Stimulated activated CD4-positive, alpha-beta T cell treated with anti-CD3 and anti-CD28 coated beads, Interleukin-1b, Interleukin-23, amount 100 ng/mL, for 1 hour (primary cell): ENCODE measurements around the gene CPSF4L.
"Not testable (repeated sequence)": the region's sequence is repeated elsewhere in the genome, so short reads cannot be mapped to it uniquely, and the experiment has no call there.

Experiments
- DNase-seq, 2 donors: peaks; one replicate each; pipeline ENCODE4 v3.0.0-alpha.2; 2020; ENCODE audit warnings: low read depth in 2 of 2

The CPSF4L gene, protein sequence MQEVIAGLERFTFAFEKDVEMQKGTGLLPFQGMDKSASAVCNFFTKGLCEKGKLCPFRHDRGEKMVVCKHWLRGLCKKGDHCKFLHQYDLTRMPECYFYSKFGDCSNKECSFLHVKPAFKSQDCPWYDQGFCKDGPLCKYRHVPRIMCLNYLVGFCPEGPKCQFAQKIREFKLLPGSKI

DNA sequence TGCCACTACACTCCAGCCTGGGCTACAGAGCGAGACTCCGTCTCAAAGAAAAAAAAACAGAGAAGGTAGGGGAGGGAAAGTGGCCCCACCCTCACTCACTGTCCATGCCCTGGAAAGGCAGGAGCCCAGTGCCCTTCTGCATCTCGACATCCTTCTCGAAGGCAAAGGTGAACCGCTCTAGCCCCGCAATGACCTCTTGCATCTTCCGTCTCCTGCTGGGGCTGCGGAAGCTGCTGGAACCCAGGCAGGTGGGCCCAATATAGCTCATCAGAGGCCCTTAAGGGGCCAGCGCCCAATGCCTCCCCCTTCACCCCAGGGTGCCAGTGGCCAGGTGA is at the start of gene CPSF4L:
Gene CPSF4L (minus strand): TSS at position 264 of the 335 bp plus-strand sequence. CDS start 62 bp downstream, at position 202.
- no peak for DNase-seq

GRCh38 chr17:73311428-73311780 is 49.7 kb upstream of the CPSF4L start:
- DNase-seq, result no peak

DNA sequence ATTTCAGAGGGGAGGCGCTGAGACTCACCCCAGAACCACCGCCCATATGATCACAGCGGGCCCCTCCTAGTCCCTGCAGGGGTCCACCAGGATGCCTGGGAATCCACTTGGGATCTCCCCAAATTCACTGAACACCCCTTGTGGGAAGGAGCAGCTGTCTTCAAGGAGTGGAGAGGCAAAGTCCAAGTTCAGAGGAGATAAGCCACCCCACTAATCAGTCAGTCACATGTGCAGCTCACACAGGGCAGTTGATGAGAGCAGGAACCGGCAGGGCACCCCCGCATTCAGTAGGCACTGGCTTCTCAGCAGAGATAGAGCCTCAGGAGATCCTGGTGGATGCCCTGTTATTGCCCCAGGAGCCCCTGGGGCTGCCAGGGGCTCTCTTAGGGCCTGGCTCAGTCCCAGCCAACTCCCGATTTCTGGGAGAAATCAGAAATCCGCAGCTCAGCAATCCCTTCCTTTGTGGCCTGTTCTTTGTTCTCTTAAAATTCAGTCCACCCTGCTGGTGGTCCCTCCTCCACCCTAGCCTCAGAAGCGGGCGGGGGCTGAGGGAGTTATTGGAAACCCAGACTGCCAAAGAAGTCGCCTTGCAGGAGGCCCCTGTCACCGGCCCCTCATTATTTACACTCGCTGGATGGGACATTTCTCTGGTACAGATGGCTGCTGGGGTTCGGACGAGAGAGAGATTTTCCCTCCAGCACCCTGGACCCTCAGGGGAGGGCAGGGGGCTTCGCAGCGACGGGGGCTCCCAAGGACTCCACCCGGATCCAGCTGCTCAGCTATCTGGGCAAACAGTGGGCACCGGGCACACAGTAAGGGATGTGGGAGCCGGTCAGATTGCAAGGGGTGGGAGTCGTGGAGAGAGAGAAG is 48.3 kb upstream of the CPSF4L start:
- no peak for DNase-seq

- DNase-seq, result not testable (repeated sequence)
Observed at GRCh38 chr17:73308959-73309358, 47.3 kb upstream of the CPSF4L start.

DNA sequence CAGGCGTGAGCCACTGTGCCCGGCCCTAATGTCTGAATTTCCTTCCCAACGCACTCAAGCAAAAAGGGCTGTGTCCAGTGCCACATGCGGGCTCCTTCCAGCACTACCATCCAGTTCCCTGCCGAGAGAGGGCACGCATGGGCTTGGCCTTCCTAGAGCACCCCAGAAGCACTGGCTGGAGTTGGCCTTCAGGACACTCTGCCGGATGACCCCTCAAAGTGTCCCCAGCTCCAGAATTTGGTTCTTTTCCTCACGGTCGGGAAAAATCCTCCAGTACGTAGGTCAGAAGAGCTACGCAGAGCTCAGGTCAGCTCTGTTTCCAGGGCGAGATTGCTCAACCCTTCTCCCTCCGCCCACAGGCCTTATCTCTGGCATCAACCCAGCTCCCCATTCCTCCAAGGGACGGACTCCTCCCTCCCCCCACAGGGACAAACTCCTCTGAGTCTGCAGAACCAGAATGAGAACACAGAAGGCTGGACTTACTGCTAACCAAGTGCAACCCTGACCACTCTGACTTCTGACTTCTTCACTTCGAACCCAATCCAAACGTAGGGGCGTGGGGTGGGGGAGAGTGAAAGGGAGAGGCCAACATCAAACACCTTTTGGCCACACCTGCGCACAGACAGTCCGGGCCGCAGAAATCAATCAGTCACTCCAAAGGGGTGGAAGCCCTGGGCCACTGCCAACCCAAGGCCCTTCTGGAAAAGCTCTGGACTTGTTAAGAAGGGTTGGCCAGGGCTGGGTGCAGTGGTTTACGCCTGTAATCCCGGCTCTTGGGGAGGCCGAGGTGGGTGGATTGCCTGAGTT is 46.5 kb upstream of the CPSF4L start:
- no peak for DNase-seq

DNA sequence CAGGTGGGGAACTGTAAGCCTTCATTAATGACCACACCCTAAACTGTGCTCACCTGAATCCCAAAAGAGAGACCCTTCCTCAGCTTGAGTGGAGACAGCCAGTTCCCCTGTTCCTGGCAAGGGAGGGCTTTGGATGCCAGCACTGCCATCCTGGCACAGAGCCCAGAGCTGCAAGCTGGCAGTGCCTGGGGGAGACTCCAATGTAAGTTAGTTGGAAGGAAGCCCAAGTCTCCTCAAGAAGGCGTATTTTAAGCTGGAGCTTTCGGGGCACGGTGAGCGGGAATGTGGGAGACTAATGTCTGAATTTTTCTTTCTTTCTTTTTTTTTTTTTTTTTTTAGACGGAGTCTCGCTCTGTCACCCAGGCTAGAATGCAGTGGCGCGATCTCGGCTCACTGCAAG is 45.5 kb upstream of the CPSF4L start:
- DNase-seq, result no peak

DNA sequence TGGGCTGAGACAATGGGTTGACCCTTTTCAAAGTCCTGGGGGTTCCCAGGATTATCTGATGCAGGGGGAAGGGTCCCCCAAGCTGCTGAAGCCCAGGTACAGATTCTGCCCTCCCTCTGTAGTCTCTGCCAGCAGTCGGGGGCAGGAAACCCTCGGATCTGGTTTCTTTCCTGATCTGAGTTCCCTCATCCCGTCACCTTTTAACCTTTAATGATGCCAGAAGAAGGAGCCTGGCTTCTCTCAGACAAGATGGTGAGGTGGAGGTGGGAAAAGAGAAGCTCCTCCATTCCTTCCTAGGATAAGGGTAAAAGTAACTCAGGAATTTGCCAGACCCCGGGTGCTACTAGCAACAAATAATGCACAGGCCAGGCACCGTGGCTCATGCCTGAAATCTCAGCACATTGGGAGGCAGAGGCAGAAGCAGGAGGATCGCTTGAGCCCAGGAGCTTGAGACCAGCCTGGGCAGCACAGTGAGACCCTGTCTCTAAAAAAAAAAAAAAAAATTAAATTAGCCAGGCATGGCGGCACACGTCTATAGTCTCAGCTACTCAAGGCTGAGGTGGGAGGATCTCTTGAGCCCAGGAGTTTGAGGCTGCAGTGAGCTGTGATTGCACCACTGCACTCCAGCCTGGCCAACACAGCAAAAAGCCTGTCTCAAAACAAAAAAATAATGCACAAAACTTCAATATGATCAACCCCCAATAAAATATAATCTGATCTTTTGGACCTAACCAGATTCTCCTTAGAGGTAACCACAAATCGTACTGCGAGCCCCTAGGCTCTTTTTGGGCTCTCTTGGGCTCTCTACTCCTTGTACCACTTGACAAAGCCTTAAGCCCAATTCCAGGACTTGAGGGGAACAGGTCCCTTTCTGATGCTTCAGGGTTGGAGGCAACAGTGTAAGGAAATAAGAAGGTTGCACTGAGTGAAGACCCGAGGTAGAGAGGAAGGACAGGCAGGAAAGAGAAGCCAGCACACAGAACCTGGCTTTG is 44.5 kb upstream of the CPSF4L start:
- no peak for DNase-seq

DNA sequence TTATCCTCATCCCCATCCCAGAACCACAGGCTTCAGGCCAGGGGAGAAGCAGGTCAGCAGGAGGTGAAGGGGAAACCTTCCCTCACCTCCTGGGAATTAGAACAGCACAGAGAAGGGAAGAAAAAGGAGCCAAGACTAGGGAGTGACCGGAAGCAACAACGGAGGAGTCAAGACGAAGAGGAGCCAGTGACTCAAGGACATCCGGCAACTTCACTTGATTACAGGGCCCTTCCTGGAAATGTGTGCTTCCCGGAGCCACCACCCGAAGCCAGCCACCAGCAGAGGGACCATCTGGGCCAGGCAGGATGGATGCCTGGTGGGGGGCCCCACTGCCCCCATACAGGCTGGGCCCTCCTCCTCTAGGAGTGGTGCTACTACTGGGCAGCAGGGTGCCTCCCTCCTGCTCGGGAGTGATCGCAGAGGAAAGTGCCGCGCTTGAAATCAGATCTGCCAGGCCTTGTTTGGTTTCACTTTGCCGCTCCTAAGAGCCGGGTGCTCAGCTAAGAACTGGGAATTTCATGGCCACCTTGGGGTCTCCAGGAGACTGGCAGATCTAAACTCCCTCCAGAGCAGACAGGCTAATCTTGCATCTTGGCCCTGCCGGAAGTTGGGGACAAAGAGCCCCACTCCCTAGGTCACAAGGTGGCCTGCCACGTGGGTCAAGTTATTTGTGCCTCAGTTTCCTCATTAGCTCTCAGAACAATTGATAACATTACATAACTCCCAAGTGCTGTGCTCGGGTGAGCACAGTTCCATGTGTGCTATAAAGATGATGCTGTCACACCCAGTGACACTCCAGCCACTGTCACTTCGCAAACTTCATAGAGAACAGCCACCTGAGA is 43.5 kb upstream of the CPSF4L start:
- DNase-seq, result no peak

GRCh38 chr17:73304438-73304837 is 42.8 kb upstream of the CPSF4L start:
- no peak for DNase-seq

DNA sequence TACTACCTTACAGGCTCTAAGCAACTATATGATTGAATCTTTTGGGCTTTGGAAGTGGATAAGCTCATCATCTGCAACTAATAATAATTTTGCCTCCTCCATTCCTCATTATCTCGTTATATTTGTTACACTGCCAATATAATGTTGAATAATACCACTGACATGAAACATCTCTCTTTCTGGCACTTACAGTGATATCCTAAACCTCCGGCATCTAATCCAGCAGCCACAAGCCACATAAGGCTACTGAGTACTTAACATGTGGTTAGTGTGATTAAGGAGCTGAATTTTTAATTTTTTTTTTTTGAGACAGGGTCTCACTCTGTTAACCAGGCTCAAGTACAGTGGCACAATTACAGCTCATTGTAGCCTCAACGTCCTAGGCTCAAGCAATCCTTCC is 40.5 kb upstream of the CPSF4L start:
- DNase-seq, result no peak

- no peak for DNase-seq
Observed at GRCh38 chr17:73301369-73301768, 39.7 kb upstream of the CPSF4L start.

DNA sequence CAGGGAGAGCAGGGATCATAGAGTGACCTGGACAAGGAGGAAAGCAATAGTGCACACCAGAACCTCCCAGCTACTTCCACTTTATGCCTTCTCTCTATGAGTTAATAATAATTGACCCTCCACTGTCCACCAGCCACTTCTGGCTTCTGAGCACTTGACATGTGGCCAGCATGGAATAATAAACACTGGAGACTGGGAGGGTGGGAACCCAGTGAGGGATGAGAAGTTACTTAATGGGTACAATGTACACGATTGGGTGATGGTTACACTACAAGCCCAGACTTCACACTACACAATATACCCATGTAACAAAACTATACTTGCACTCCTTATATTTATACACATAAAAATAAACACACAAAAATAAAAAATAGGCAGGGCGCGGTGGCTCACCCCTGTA is 38.7 kb upstream of the CPSF4L start:
- no peak for DNase-seq

DNA sequence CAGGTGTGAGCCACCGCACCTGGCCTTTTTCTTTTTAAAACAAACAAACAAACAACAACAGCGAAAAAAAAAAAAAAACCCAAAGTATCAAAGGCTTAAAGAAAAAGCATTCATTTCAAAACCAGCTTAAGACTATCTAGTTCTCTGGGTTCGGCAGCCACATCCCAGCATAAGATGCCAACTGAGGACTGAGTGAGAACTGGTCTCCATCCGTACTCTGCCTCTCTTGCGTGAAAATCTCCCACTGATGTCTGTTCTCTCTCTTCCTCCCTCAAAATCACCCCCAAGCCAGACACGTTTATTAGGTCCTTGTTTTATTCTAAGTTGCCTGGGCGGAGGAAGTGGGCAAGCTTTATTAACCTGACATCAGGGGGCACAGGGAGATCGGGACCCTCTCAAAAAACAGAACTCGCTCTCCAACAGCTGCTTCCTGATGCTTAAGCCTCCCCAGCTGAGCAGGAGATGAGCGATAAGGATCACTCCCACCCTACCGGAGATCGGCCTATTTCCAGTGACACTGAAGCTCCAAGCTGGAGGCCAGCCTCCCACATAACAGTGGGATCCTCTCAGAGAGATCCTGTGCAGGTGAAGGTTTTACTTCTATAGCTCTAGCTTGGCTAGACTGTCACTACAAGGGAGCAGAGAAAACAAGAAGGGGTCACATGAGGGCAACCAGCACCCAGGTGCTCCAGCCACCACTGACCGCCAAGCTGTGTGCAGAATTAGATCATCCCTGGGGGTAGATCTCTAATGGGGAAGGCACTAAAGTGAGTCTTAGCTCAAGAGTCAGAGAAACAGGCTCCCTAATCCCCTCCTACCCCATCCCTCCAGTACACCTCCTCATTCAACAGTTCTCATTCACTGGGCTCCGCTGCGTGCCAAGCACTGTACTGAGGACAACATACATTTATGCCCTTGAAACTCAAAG is 36.5 kb upstream of the CPSF4L start:
- DNase-seq, result no peak

DNA sequence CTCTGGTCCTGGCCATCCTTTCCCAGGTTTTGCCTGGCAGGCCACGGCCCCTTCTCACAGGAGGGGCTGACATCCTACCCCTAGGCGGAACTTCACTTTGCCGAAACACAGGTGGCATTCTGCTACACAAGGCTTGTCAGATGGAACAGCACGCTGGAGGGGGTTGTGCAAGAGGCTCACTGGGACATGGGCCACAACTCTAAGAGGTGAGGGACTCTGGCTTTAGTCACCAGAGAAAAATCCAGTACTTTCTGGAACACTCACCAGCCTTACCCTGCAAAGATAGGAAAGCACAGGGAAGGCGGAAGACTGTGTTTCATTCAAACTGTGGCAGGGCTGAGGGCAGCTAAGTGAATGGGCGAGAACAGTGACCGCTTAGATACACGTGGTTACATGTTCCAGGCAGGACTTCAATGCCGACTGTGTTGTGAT is 31.8 kb upstream of the CPSF4L start:
- no peak for DNase-seq

DNA sequence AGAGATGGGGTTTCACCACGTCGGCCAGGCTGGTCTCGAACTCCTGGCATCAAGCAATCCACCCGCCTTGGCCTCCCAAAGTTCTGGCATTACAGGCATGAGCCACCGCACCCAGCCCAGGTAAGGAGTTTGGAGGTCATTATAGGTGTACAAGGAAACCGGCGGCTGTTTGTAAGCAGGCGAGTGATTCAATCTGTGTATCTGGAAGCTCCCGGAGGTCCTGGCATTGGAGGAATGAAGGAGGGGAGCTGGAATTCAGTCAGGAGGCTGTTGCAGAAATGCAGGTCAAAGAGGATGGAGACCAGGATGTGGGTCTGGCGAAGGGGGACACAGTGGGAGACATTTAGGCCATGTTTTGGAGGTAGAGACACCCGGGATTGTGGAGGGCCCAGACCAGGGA is 31.4 kb upstream of the CPSF4L start:
- no peak for DNase-seq

GRCh38 chr17:73292031-73292531 is 30.4 kb upstream of the CPSF4L start:
- DNase-seq, result no peak

- DNase-seq, result no peak
Observed at GRCh38 chr17:73291260-73291801, 29.7 kb upstream of the CPSF4L start.

- DNase-seq, result no peak
Observed at GRCh38 chr17:73290399-73291259, 28.9 kb upstream of the CPSF4L start.
